Activated CD4-positive, alpha-beta T cell treated with anti-CD3 and anti-CD28 coated beads for 36 hours (primary cell): Measurements from ENCODE around the gene PDPN. TPM values are rescaled to one million over a fixed set of nuclear protein-coding genes. Genes with fewer than 3 reads are reported as not detected.

ENCODE experiments used
- ATAC-seq: fragments of 200-7000 bp; cut with Tn5 transposase; one replicate; pipeline ENCODE4 v1.10.0; 2021; ENCODE audit warnings: mild to moderate bottlenecking, moderate library complexity
- CTCF ChIA-PET: fragments of 350-600 bp; sonication (Branson Sonifier 250); formaldehyde crosslinking; loops from one replicate; lab custom pipeline; 2021; ENCODE audit warnings: antibody characterized with exemption; lab: Charles Lee
- POLR2A ChIA-PET: fragments of 350-600 bp; sonication (Branson Sonifier 250); formaldehyde crosslinking; loops from one replicate; lab custom pipeline; 2021; ENCODE audit warnings: antibody characterized with exemption, inconsistent platforms; lab: Charles Lee
- DNase-seq: peaks from one replicate; pipeline ENCODE4 v3.0.0-alpha.2; 2020
- H3K27ac Mint-ChIP-seq: one replicate; pipeline ENCODE4 v1.8.0; 2021; ENCODE audit warnings: mixed read lengths
- H3K27me3 Mint-ChIP-seq: one replicate; pipeline ENCODE4 v1.8.0; 2021; ENCODE audit warnings: mixed read lengths
- H3K36me3 Mint-ChIP-seq: one replicate; pipeline ENCODE4 v1.8.0; 2021; ENCODE audit warnings: low read depth, mixed read lengths
- H3K4me1 Mint-ChIP-seq: one replicate; pipeline ENCODE4 v1.8.0; 2021; ENCODE audit warnings: mixed read lengths
- H3K4me3 Mint-ChIP-seq: one replicate; pipeline ENCODE4 v1.8.0; 2021; ENCODE audit warnings: mild to moderate bottlenecking, moderate library complexity, mixed read lengths
- H3K9me3 Mint-ChIP-seq: one replicate; pipeline ENCODE4 v1.8.0; 2021; ENCODE audit warnings: low read depth, mixed read lengths
- intact Hi-C, 2 experiments: fragments of 100-400 bp; cut with DNase I in 1 of 2; cut with micrococcal nuclease in 1 of 2; formaldehyde crosslinking; loops; one replicate each; pipeline versions ENCODE4 v1.14.2 to v1.15.1; 2022 to 2024; cut with DNase I, micrococcal nuclease
- total RNA-seq, 2 experiments: library from RNA; stranded (reverse); gene quantifications; one replicate each; pipeline ENCODE4 v1.2.3, GENCODE V29; 2021

PDPN gene, protein sequence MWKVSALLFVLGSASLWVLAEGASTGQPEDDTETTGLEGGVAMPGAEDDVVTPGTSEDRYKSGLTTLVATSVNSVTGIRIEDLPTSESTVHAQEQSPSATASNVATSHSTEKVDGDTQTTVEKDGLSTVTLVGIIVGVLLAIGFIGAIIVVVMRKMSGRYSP
- total RNA-seq: not detected

DNA sequence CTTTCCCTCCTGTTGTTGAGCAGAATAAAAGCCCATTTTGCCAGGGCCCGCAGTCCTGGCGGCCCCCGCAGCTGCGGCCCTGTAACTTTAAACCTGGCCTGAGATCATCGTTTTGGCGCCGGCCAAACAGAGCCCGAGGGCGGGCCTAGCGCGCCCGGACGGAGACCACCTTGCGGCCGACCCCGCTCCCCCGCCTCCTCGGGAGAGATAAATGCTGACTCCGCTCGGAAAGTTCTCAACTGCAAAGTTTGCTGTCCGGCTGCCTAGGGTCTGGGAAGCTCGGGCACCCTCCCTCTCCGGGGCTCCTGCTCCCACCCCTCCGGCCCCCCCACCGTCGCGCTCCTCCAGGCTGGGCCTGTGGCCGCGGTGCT lies at the start of gene PDPN:
TSS of gene PDPN (plus strand) at position 238 of the 371 bp plus-strand sequence. CDS start 202 bp downstream, outside the sequence.
- ATAC-seq: no peak
- H3K27ac Mint-ChIP-seq: no peak within 1 kb of the TSS
- ChIA-PET POLR2A (no interaction called here), CTCF (no interaction called here)
- no peaks in the 10 kb centered on the region for H3K36me3 Mint-ChIP-seq
- H3K4me1 Mint-ChIP-seq: no peaks in the 10 kb centered on the region
- no peak within 1 kb of the TSS for H3K4me3 Mint-ChIP-seq
- H3K27me3 Mint-ChIP-seq: peaks cover 52% of the 10 kb centered on the region
- no peaks in the 10 kb centered on the region for H3K9me3 Mint-ChIP-seq
- no peak for DNase-seq
- intact Hi-C loops: no loop called here

DNA sequence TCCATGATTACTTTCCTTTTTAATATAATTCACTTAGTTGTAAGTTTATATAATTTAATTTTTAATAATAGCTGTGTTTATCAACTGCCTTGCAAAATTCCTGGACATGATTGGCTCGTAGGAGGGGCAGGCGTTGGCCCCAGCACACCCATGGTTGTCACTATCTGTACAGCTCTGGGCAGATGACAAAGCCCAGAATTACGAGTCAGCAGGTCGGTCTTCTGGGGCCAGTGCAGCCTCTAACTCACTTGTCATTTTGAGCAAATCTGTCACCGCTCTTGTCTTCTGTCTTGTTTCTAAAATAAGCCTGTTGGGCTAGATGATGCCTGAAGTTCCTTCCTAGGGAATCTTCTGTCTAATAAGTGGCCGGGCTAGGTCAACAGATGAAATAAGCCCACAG lies 48.4 kb upstream of the PDPN start:
- no peak overlapping the region for H3K4me3 Mint-ChIP-seq
- POLR2A ChIA-PET: no interaction called here
- ATAC-seq: no peak
- CTCF ChIA-PET: no interaction called here
- H3K36me3 Mint-ChIP-seq: no peaks in the 10 kb centered on the region
- intact Hi-C loops: no loop called here
- H3K27ac Mint-ChIP-seq: no peak overlapping the region
- H3K27me3 Mint-ChIP-seq: no peaks in the 10 kb centered on the region
- no peak for DNase-seq
- peaks cover 3% of the 10 kb centered on the region for H3K4me1 Mint-ChIP-seq
- no peaks in the 10 kb centered on the region for H3K9me3 Mint-ChIP-seq

DNA sequence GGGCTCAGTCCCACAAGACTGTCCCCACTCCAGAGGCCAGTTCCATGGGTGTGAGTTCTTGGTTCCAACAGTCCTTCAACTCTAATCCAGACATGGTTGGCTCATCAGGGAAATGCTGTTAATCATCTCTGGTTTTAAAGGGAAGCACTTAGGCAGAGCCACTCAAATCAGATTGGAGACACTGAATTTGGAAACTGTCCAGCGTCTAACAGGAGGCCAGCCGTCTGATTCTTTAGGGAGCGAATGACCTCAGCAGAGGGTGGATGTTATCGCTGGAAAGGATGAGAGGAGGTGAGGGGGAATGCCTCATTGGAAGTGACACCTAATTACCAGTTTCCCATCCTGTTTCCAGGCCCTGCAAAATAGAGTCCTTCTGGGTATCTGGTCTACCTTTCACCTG lies 47.1 kb upstream of the PDPN start:
- H3K9me3 Mint-ChIP-seq: no peaks in the 10 kb centered on the region
- ChIA-PET POLR2A (no interaction called here), CTCF (no interaction called here)
- ATAC-seq (no peak), DNase-seq (no peak)
- no peaks in the 10 kb centered on the region for H3K4me1 Mint-ChIP-seq
- no peak overlapping the region for H3K27ac Mint-ChIP-seq
- H3K36me3 Mint-ChIP-seq: no peaks in the 10 kb centered on the region
- H3K4me3 Mint-ChIP-seq: no peak overlapping the region
- H3K27me3 Mint-ChIP-seq: peaks cover 2% of the 10 kb centered on the region
- intact Hi-C loops: no loop called here

DNA sequence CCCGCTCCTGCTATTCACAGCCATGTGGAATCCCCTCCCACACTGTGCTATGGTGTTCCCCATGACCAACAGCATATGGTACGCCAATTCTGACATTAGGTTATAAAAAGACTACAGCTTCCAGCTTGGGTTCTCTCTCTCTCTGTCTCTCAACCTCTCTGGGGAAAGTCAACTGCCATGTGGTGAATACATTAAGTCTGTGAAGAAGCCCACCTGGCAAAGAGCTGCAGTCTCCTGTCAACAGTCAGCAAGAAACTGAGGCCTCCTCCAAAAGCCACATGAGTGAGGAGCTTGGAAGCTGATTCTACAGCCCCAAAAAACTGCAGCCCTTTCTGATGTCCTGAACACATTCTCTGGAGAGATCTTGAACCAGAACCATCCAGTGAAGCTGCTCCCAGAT lies 44.8 kb upstream of the PDPN start:
- Mint-ChIP-seq H3K4me3 (no peak overlapping the region), H3K36me3 (no peaks in the 10 kb centered on the region), H3K27ac (no peak overlapping the region), H3K9me3 (no peaks in the 10 kb centered on the region), H3K4me1 (no peaks in the 10 kb centered on the region), H3K27me3 (peaks cover 2% of the 10 kb centered on the region)
- DNase-seq: no peak
- ChIA-PET CTCF (interaction anchor here (0.7 kb wide), 1 partner anchor 478 kb away, joined by 3 read pairs; no protein-coding TSS in a partner anchor), POLR2A (no interaction called here)
- intact Hi-C loops: no loop called here
- ATAC-seq: no peak

DNA sequence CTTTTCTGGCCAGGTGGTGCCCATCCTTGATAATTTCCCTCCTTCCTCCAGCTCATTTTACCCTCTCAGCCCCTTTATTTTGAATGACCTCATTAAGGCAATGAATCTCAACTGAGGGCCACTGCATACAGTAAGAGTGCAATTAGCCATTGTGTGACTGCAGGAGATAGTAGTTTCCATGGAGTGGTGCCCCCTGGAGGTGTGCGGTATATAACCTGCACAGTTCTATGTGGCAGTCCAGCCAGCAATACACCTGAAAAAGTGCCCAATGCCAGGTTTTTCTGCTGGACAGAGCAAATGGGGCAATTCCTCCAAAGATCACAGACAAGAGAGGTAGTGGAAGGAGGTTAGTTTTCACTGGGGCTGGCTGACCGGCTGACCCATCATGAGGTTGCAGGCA lies 43.9 kb upstream of the PDPN start:
- Mint-ChIP-seq H3K27ac (no peak overlapping the region), H3K27me3 (peaks cover 2% of the 10 kb centered on the region), H3K9me3 (no peaks in the 10 kb centered on the region), H3K4me1 (no peaks in the 10 kb centered on the region), H3K4me3 (no peak overlapping the region), H3K36me3 (no peaks in the 10 kb centered on the region)
- no peak for DNase-seq
- ChIA-PET POLR2A (no interaction called here), CTCF (interaction anchor here (0.7 kb wide), 1 partner anchor 478 kb away, joined by 3 read pairs; no protein-coding TSS in a partner anchor)
- intact Hi-C loops: no loop called here
- ATAC-seq: no peak

DNA sequence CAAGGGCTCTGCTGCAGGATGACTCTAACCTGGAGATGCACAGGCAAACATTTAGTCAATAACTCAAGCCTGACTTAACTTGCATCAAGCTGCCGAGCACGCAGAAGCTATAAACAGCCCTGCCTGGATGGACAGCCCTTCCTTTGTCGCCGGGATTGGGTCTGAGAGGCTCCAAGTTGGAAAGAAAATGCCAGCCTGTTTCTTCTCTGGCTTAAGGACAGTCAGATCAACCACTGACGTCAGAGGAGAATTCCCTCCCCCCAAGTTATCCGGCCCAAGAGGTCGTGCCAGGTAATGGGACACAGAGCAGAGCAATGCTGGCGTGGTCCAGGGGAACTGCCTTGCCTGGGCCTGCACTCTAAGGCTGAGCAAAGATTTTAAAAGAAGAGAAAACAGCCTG lies 42.8 kb upstream of the PDPN start:
- ATAC-seq: no peak
- Mint-ChIP-seq H3K36me3 (no peaks in the 10 kb centered on the region), H3K27me3 (peaks cover 5% of the 10 kb centered on the region), H3K27ac (no peak overlapping the region), H3K4me1 (no peaks in the 10 kb centered on the region), H3K4me3 (no peak overlapping the region), H3K9me3 (no peaks in the 10 kb centered on the region)
- CTCF ChIA-PET: no interaction called here
- POLR2A ChIA-PET: no interaction called here
- DNase-seq: no peak
- intact Hi-C loops: no loop called here

DNA sequence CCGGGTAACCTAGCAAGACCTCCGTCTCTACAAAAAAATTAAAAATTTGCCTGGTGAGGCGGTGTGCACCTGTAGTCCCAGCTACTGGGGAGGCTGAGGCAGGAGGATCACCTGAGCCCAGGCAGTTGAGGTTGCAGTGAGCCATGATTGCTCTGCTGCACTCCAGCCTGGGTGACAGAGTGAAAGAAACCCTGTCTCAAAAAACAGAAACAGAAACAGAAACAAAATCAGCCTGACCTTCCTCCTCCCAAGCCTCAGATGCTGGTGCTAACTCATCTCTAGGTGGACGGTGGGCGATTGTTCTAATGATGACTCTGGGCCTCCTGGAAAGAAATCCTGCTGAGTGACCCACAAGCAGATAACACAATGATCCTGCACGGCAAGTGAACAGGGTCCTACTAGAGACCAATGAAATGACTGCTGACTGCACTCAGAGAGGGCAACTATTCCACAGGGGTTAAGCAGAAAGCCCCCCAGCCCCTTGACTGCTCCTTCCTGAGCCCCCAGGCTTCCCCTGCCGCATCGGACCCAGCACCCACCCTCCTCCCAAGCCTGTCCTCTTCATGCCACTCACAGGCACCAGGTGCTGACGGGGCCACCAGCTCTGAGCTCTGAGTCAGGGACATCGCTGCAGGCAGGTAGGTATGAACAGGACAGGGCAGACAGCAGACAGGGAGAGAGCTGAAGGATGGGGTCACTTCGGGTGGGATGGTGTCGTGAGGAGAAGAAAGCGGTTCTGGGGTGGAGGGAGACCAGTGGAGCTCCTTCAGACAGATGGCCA lies 42.0 kb upstream of the PDPN start:
- H3K9me3 Mint-ChIP-seq: no peaks in the 10 kb centered on the region
- intact Hi-C loops: no loop called here
- CTCF ChIA-PET: interaction anchor here (0.6 kb wide), 1 partner anchor 29 kb away, joined by 3 read pairs; no protein-coding TSS in a partner anchor
- no peak overlapping the region for H3K4me3 Mint-ChIP-seq
- DNase-seq (no peak), ATAC-seq (no peak)
- H3K27ac Mint-ChIP-seq: no peak overlapping the region
- H3K27me3 Mint-ChIP-seq: peaks cover 9% of the 10 kb centered on the region
- H3K36me3 Mint-ChIP-seq: no peaks in the 10 kb centered on the region
- H3K4me1 Mint-ChIP-seq: no peaks in the 10 kb centered on the region
- POLR2A ChIA-PET: no interaction called here

DNA sequence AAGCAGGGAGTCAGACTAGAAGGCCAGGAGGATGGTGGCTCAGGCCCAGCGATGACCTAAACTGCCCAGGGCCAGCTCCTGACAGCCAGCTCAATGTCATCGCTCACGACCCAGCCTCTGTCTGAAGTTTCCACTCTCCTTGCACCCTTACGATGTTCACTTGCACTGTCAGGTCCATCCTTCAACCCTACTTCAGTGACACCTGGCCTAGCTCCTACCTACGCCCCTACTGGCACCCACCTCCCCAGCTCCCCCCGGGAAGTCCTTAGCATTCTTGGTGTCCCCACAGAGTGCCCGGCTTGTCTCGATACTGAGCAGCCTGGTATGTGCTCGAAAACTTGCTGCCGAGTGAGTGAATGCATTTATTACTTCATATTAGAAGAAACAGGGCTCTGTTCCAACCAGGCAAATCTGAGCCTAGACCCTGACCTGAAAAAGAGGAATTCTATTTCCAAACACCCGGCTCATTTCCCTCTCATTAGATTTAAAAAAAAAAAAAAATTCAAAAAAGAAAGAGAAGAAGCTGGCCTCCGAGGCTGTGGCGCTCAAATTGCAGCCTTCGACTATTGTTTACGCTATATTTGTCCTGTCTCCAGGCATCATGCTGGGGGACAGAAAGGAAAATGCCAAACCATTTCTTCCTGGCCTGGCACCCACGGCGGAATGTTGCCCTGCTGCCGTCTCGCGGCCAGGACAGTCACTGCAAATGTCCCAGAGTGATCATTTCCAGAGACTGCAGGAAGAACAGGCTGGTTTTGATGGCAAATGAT lies 40.0 kb upstream of the PDPN start:
- intact Hi-C loops: no loop called here
- H3K4me1 Mint-ChIP-seq: no peaks in the 10 kb centered on the region
- H3K27ac Mint-ChIP-seq: no peak overlapping the region
- H3K9me3 Mint-ChIP-seq: no peaks in the 10 kb centered on the region
- DNase-seq: no peak
- ATAC-seq: no peak
- no peak overlapping the region for H3K4me3 Mint-ChIP-seq
- H3K36me3 Mint-ChIP-seq: no peaks in the 10 kb centered on the region
- peaks cover 14% of the 10 kb centered on the region for H3K27me3 Mint-ChIP-seq
- ChIA-PET CTCF (no interaction called here), POLR2A (no interaction called here)

DNA sequence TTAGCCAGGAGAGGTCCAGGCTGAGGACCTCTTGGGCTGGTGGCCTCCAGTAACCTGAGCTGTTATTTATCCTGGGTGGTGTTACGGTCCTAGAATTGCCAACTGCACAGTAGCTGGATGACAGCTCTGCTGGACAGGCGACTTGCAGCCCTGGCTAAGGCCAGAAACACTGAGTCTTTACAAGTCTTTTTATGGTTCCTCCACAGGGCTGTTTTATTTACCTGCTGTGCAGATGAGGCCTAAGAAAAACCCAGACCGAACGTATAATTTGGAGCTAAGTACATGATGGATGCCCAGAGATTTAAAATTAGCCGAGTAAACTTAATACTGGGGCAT lies 39.4 kb upstream of the PDPN start:
- POLR2A ChIA-PET: no interaction called here
- Mint-ChIP-seq H3K4me1 (no peaks in the 10 kb centered on the region), H3K36me3 (no peaks in the 10 kb centered on the region), H3K4me3 (no peak overlapping the region), H3K27me3 (peaks cover 17% of the 10 kb centered on the region), H3K27ac (no peak overlapping the region), H3K9me3 (no peaks in the 10 kb centered on the region)
- DNase-seq (no peak), ATAC-seq (no peak)
- CTCF ChIA-PET: interaction anchor here (0.7 kb wide), 1 partner anchor 408 kb away, joined by 3 read pairs; no protein-coding TSS in a partner anchor
- intact Hi-C loops: no loop called here

DNA sequence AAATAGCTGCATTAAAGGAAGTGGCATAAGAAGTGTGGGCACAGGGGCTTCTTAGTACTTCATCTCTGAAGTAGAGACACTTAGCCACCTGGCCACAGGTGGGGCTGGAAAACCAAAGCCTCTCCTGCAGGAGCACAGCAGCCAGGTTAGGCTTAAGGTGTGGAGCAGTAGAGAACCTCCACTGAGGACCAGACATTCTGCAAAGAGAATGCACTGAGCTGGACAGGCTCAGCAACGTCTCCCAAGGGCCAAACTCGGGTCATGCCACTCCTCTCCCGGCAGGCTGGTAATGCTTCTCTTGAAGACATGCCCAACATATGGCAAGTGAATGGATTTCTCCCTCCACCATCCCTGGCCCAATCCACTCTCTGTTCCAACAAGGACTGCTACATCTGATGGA lies 36.8 kb upstream of the PDPN start:
- CTCF ChIA-PET: no interaction called here

DNA sequence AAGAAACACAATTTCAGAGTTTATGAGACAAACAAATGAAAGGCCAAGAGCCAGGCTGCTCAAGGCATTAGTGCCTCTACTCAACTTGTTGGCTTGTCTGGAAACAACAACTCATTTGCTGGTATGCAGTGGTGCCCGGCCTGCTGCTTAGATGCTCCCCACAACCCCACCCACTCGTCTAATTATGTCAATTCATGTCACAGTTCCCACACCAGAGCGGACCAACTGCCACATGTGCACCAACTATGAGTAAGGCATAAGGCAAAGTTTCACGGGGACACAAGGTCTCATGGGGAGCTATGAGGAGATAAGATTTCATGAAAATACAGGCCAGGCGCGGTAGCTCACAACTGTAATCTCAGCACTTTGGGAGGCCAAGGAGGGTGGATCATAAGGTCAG lies 35.4 kb upstream of the PDPN start:
- no peak for DNase-seq
- H3K27ac Mint-ChIP-seq: no peak overlapping the region
- ChIA-PET POLR2A (no interaction called here), CTCF (no interaction called here)
- H3K27me3 Mint-ChIP-seq: peaks cover 16% of the 10 kb centered on the region
- intact Hi-C loops: no loop called here
- no peak for ATAC-seq
- H3K4me3 Mint-ChIP-seq: no peak overlapping the region
- H3K4me1 Mint-ChIP-seq: no peaks in the 10 kb centered on the region
- H3K36me3 Mint-ChIP-seq: no peaks in the 10 kb centered on the region
- H3K9me3 Mint-ChIP-seq: no peaks in the 10 kb centered on the region

More for the DNA sequence above, 36.8 kb upstream of the PDPN start:
- Mint-ChIP-seq H3K4me3 (no peak overlapping the region), H3K4me1 (no peaks in the 10 kb centered on the region), H3K9me3 (no peaks in the 10 kb centered on the region), H3K27me3 (peaks cover 16% of the 10 kb centered on the region), H3K36me3 (no peaks in the 10 kb centered on the region), H3K27ac (no peak overlapping the region)
- DNase-seq (no peak), ATAC-seq (no peak)
- intact Hi-C loops: no loop called here
- POLR2A ChIA-PET: no interaction called here

DNA sequence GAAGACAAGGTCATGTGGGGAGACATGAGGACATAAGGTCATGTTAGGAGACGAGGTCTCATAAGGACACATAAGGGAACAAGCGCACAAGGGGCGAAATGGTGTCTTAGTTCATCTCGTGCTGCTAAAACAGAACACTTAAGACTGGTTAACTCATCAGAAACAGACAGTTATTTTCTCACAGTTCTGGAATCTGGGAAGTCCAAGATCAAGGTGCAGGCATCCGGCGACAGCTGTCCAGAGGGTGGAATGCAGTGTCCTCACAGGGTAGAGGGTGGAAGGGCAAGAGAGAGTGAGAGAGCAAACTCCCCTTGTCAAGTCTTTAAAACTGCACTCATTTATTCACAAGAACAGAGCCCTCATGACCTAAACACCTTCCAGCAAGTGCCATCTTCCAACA lies 34.6 kb upstream of the PDPN start:
- no peaks in the 10 kb centered on the region for H3K4me1 Mint-ChIP-seq
- no peak overlapping the region for H3K27ac Mint-ChIP-seq
- no peaks in the 10 kb centered on the region for H3K9me3 Mint-ChIP-seq
- H3K27me3 Mint-ChIP-seq: peaks cover 16% of the 10 kb centered on the region
- no peak for ATAC-seq
- POLR2A ChIA-PET: no interaction called here
- intact Hi-C loops: no loop called here
- H3K36me3 Mint-ChIP-seq: no peaks in the 10 kb centered on the region
- no peak for DNase-seq
- H3K4me3 Mint-ChIP-seq: no peak overlapping the region
- CTCF ChIA-PET: no interaction called here
